Panc1 (cell line): ENCODE measurements around the gene GNLY. TPM values are rescaled to one million over a fixed set of nuclear protein-coding genes. Genes with fewer than 3 reads are reported as not detected.

Experiments used
- ATAC-seq: fragments of 200-7000 bp; cut with Tn5 transposase; 2 replicates; pipeline ENCODE4 v1.9.1; 2020; ENCODE audit warnings: mild to moderate bottlenecking, moderate library complexity
- BruUV-seq: library from RNA; stranded (reverse); fragments of 400-500 nt; replicated peaks from 2 replicates; lab custom pipeline; 2021; lab: Mats Ljungman, UMichigan
- CTCF ChIA-PET: fragments of 300-600 bp; sonication (Branson Sonifier 250); formaldehyde crosslinking; loops from one replicate; lab custom pipeline; 2022; ENCODE audit warnings: antibody characterized with exemption; lab: Charles Lee
- POLR2A ChIA-PET: fragments of 300-600 bp; sonication (Branson Sonifier 250); formaldehyde crosslinking; loops from one replicate; lab custom pipeline; 2022; ENCODE audit warnings: antibody characterized with exemption; lab: Charles Lee
- DNase-seq: peaks from one replicate; pipeline ENCODE4 v3.0.0-alpha.2; 2010; ENCODE audit warnings: low read depth, low spot score
- H3K27ac ChIP-seq: 2 replicates; pipeline ENCODE4 v1.5.1; 2011; ENCODE audit warnings: mild to moderate bottlenecking, low read length, inconsistent platforms
- H3K27me3 ChIP-seq: fragments of 200-500 bp; sonication (Bioruptor generic); 2 replicates; pipeline ENCODE4 v1.6.0; 2014; ENCODE audit warnings: low read length, inconsistent platforms; ENCODE audit not compliant: control insufficient read depth, insufficient read depth
- H3K36me3 ChIP-seq: fragments of 200-500 bp; sonication (Bioruptor generic); 2 replicates; pipeline ENCODE4 v1.5.1; 2014; ENCODE audit warnings: inconsistent platforms, mild to moderate bottlenecking, low read length, moderate library complexity; ENCODE audit not compliant: control insufficient read depth, insufficient read depth
- H3K4me1 ChIP-seq: 2 replicates; pipeline ENCODE4 v1.5.1; 2011; ENCODE audit warnings: inconsistent platforms, mild to moderate bottlenecking, low read length, moderate library complexity; ENCODE audit not compliant: control insufficient read depth, insufficient read depth
- H3K4me3 ChIP-seq, 2 experiments: 2 replicates each; pipeline ENCODE4 v1.5.1; 2011 to 2012; ENCODE audit warnings: low read depth in 2 of 2, low read length in 2 of 2, mild to moderate bottlenecking in 2 of 2, inconsistent platforms in 1 of 2, moderate library complexity in 1 of 2
- H3K9me3 ChIP-seq: fragments of 200-500 bp; sonication (Bioruptor generic); 2 replicates; pipeline ENCODE4 v1.5.1; 2014; ENCODE audit warnings: low read depth, mild to moderate bottlenecking, inconsistent platforms, low read length, moderate library complexity; ENCODE audit not compliant: control insufficient read depth, insufficient read depth
- POLR2AphosphoS5 ChIP-seq: IDR thresholded peaks from 2 replicates; pipeline ENCODE4 v1.6.1; 2012; ENCODE audit warnings: mild to moderate bottlenecking, low read depth, low read length, moderate library complexity
- SIN3A ChIP-seq: IDR thresholded peaks from 2 replicates; pipeline ENCODE4 v1.6.1; 2012; ENCODE audit warnings: low read depth, mild to moderate bottlenecking, low read length, moderate library complexity, borderline replicate concordance; ENCODE audit not compliant: insufficient read depth
- TCF7L2 ChIP-seq: IDR thresholded peaks from 2 replicates; pipeline ENCODE4 v1.6.1; 2011; ENCODE audit warnings: mild to moderate bottlenecking, low read depth, low read length, inconsistent platforms
- in situ Hi-C: cut with HindIII; loops from 2 replicates; pipeline ENCODE4 v1.10.0; 2016; ENCODE audit warnings: low sequenced_read_pairs, low pct_unique_long_range_greater_than_20kb
- intact Hi-C: fragments of 100-400 bp; cut with micrococcal nuclease; formaldehyde crosslinking; loops from one replicate; pipeline ENCODE4 v1.10.0; 2022; ENCODE audit not compliant: unreplicated experiment
- total RNA-seq: library from RNA; stranded (reverse); gene quantifications from one replicate; pipeline ENCODE4 v1.2.1, GENCODE V29; 2021; ENCODE audit not compliant: unreplicated experiment
- TF ChIP-seq, protein P1 (sequence below): fragments of 450-650 bp; IDR thresholded peaks from 2 replicates; pipeline ENCODE4 v1.5.1; 2017; ENCODE audit warnings: mild to moderate bottlenecking
- TF ChIP-seq, protein P2 (sequence below), 2 experiments: IDR thresholded peaks; 2 replicates each; pipeline ENCODE4 v1.6.1; 2011 to 2012; ENCODE audit warnings: low read depth in 2 of 2, control low read depth in 1 of 2, low read length in 1 of 2, mild to moderate bottlenecking in 1 of 2, moderate library complexity in 1 of 2; ENCODE audit not compliant: insufficient read depth in 1 of 2

The GNLY gene
- total RNA-seq, 1 experiment from 2014 or later, result not detected

DNA sequence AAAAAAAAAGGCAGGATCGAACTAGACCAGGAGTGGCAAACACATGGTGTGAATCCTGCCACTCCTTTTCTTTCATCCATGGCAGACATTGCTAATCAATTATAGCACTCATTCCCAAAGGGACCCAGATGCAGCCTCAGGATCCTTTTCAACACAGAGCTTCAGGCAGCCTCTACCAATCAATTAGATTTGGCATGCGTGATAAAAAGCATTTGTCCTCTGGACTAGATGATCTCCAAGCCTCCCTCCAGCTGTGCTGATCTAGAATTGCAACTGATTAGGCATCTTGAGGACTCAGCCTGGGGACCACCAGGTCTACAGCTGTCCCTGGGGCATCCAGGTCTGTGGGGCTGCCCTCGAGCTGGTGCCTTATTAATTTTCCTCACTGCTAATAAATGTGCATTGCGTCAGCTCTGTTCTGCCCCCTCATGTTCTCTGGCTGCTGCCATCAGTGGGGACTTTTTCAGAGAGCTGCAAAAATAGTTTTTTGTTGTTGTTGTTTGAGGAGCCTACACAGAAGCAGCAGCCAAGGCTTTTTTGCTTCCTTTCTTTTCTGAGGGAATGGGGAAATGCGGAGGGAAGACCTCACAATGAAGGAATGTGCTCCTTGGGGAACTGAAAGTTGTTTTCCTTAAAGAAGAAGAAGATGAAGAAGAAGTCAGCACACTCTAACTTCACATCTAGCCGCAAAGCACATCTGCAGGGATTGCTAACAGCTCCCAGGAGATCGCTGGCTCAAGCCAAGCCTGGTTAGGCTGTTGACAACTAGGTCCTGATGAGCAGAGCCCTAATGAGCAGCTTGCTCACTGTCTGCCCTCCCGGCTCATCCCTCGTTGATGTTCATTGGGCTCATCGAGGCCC lies 50.8 kb downstream of the GNLY start:
- CTCF ChIA-PET, result interaction anchor here (0.7 to 0.8 kb wide), 2 partner anchors 69 to 338 kb away, joined by 3 read pairs; no protein-coding TSS in a partner anchor
- Histone ChIP-seq H3K36me3 (no peaks in the 10 kb centered on the region), H3K27me3 (no peaks in the 10 kb centered on the region), H3K9me3 (no peaks in the 10 kb centered on the region), H3K27ac (no peak overlapping the region), H3K4me3 (no peak overlapping the region), H3K4me1 (peaks cover 24% of the 10 kb centered on the region)
- ATAC-seq (no peak), DNase-seq (no peak)
- BruUV-seq, result no TSS peak
- intact Hi-C loops (no loop called here), in situ Hi-C loops (no loop called here)
- TF ChIP-seq, protein P1, sequence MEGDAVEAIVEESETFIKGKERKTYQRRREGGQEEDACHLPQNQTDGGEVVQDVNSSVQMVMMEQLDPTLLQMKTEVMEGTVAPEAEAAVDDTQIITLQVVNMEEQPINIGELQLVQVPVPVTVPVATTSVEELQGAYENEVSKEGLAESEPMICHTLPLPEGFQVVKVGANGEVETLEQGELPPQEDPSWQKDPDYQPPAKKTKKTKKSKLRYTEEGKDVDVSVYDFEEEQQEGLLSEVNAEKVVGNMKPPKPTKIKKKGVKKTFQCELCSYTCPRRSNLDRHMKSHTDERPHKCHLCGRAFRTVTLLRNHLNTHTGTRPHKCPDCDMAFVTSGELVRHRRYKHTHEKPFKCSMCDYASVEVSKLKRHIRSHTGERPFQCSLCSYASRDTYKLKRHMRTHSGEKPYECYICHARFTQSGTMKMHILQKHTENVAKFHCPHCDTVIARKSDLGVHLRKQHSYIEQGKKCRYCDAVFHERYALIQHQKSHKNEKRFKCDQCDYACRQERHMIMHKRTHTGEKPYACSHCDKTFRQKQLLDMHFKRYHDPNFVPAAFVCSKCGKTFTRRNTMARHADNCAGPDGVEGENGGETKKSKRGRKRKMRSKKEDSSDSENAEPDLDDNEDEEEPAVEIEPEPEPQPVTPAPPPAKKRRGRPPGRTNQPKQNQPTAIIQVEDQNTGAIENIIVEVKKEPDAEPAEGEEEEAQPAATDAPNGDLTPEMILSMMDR, result no peak
- TF ChIP-seq SIN3A, result no peak
- TF ChIP-seq, protein P2, sequence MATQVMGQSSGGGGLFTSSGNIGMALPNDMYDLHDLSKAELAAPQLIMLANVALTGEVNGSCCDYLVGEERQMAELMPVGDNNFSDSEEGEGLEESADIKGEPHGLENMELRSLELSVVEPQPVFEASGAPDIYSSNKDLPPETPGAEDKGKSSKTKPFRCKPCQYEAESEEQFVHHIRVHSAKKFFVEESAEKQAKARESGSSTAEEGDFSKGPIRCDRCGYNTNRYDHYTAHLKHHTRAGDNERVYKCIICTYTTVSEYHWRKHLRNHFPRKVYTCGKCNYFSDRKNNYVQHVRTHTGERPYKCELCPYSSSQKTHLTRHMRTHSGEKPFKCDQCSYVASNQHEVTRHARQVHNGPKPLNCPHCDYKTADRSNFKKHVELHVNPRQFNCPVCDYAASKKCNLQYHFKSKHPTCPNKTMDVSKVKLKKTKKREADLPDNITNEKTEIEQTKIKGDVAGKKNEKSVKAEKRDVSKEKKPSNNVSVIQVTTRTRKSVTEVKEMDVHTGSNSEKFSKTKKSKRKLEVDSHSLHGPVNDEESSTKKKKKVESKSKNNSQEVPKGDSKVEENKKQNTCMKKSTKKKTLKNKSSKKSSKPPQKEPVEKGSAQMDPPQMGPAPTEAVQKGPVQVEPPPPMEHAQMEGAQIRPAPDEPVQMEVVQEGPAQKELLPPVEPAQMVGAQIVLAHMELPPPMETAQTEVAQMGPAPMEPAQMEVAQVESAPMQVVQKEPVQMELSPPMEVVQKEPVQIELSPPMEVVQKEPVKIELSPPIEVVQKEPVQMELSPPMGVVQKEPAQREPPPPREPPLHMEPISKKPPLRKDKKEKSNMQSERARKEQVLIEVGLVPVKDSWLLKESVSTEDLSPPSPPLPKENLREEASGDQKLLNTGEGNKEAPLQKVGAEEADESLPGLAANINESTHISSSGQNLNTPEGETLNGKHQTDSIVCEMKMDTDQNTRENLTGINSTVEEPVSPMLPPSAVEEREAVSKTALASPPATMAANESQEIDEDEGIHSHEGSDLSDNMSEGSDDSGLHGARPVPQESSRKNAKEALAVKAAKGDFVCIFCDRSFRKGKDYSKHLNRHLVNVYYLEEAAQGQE (IDR thresholded peaks at IDR 0.05; ENCODE audit: insufficient read depth in 1 of 2, low read depth in 2 of 2, low read length in 1 of 2), result no peak
- TF ChIP-seq POLR2AphosphoS5, result no peak
- POLR2A ChIA-PET, result interaction anchor here (0.9 kb wide), 1 partner anchor 11 kb away, joined by 3 read pairs; no protein-coding TSS in a partner anchor

DNA sequence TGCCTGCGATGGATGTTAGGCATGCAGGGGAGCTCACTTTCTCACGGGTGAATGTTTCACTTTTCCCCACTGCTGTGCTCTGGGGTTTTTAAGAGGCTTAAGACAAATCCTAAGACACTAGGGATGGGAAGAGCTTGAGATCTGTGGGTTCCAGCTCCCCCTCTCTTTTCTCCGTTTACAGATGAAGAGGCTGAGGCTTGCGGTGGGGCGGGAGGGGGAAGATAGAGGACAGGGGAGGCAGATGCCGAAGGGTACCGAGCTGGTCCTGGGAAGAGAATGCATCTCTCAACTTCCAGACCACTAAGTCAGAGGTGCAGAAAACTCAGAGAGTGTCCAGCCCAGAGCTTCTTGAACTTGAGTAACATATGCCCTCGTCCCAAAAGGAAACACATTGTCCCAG lies 51.5 kb downstream of the GNLY start:
- Histone ChIP-seq H3K27ac (no peak overlapping the region), H3K9me3 (no peaks in the 10 kb centered on the region), H3K4me1 (peaks cover 26% of the 10 kb centered on the region), H3K4me3 (no peak overlapping the region), H3K27me3 (no peaks in the 10 kb centered on the region), H3K36me3 (no peaks in the 10 kb centered on the region)
- intact Hi-C loops (no loop called here), in situ Hi-C loops (no loop called here)
- POLR2A ChIA-PET, result interaction anchor here (0.9 kb wide), 1 partner anchor 11 kb away, joined by 3 read pairs; no protein-coding TSS in a partner anchor
- DNase-seq (no peak), ATAC-seq (no peak)
- TF ChIP-seq TCF7L2, result no peak
- TF ChIP-seq, protein P1, result no peak
- BruUV-seq, result no TSS peak
- CTCF ChIA-PET, result interaction anchor here (0.7 to 0.8 kb wide), 2 partner anchors 68 to 338 kb away, joined by 3 read pairs; no protein-coding TSS in a partner anchor
